LNCAP (cell line): ENCODE data around the gene CD28.

Source experiments
- CTCF ChIP-seq: fragments of 450-650 bp; IDR thresholded peaks from 2 replicates; pipeline ENCODE4 v1.5.1; 2017; ENCODE audit warnings: mild to moderate bottlenecking

Gene CD28

GRCh38 chr2:203774760-203775159 lies 68.3 kb downstream of the CD28 start:
- no peak for TF ChIP-seq CTCF

DNA sequence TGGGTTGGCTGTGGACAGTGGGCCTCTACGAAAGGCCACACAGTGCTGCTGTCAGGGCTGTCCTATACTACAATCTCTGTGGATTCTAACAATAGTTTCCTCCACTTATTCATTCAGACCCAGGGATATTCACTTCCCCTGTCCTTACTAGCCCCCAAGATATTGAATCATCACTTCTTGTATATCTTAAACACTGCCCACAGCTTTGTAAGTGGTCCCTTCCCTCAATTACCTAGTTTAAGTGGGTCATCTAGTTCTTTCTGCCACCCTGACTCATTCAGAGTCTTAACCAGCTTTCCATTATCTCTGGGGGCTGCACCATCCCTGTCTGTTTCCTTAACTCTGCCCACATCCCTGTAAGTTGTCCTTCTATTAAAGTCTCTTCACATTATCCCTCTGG lies 69.2 kb downstream of the CD28 start:
- no peak for TF ChIP-seq CTCF

- TF ChIP-seq CTCF = no peak
Observed at GRCh38 chr2:203777030-203777429, 70.6 kb downstream of the CD28 start.

- no peak for TF ChIP-seq CTCF
Observed at GRCh38 chr2:203780231-203780630, 73.8 kb downstream of the CD28 start.

DNA sequence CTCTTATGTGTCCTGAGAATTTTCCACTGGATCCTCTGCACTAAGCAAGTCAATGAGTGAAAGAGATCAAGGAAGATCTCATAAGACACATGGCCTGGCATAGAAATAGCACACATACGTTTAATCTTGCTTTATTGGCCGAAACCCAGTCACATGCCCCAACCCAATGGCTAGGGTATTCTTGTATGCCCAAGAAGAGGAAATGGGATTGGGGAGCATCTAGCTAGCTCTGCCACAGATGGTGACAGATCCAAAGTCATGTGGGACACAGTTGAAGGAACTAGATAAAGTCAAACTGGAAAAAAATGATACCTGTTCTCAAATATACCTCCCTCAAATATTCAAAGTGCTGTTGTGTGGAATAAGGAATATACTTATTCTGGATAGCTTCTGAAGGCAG lies 74.7 kb downstream of the CD28 start:
- TF ChIP-seq CTCF = no peak

- peak; percentile 69 for TF ChIP-seq CTCF
Observed at GRCh38 chr2:203782262-203782976, 76.0 kb downstream of the CD28 start.

DNA sequence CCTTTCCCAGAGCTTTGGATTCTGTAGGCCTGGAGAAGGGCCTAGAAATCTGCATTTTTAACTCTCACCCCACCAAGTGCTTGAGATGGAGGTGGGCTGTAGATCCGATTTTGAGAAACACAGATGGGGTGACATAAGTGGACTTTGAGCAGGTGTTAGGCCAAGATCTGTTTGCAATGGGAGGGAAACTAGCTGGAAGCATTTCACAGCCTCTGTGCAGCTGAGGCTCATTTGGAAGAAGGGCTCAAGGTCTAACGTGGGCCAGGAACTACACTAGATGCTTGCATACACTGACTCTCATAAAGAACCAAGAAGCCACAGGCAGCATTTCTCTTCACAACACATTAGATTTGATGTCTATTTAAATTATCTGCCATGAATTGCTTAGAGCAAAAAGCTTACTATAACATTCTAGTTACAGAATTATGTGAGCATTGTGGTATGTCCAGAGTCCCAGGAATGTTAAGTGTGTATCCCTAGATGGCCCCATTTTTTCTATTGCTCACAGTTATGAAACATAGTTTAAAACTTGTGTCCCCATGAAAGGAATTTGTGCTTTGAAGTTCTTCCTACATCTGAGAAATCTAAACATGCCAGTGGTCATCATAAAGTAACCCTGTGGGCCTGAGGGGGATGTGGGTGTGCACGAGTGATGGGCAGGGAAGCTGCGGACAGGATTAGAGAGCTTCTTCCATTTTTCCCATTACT lies 77.2 kb downstream of the CD28 start:
- no peak for TF ChIP-seq CTCF
